ENCODE data around the gene PSMB7.

Gene PSMB7

GRCh38 chr9:124328285-124328684 is 87.0 kb downstream of the PSMB7 start:
- Histone ChIP-seq H3K4me3 (ENCODE audit: low read length in 2 of 2) (no peak overlapping the region), H3K27ac (ENCODE audit: low read depth in 2 of 2, low read length in 2 of 2) (no peak overlapping the region), H3K9ac (ENCODE audit: low read depth in 1 of 2, low read length in 2 of 2) (no peak overlapping the region), H3K9me3 (ENCODE audit: control insufficient read depth in 2 of 2, low read length in 2 of 2) (no peaks in the 10 kb centered on the region), H3K4me1 (ENCODE audit: control insufficient read depth in 2 of 2, insufficient read depth in 2 of 2, low read length in 2 of 2) (no peaks in the 10 kb centered on the region), H3K36me3 (ENCODE audit: control insufficient read depth in 2 of 2, insufficient read depth in 2 of 2, low read length in 2 of 2) (peaks cover 29 to 60% of the 10 kb centered on the region in 2 donors), H3K27me3 (ENCODE audit: control insufficient read depth in 2 of 2, insufficient read depth in 2 of 2, low read length in 2 of 2) (no peaks in the 10 kb centered on the region)

GRCh38 chr9:124327491-124327890 is 87.8 kb downstream of the PSMB7 start:
- Histone ChIP-seq H3K4me3 (ENCODE audit: low read length in 2 of 2) (no peak overlapping the region), H3K9me3 (ENCODE audit: control insufficient read depth in 2 of 2, low read length in 2 of 2) (no peaks in the 10 kb centered on the region), H3K36me3 (ENCODE audit: control insufficient read depth in 2 of 2, insufficient read depth in 2 of 2, low read length in 2 of 2) (peaks cover 31 to 58% of the 10 kb centered on the region in 2 donors), H3K9ac (ENCODE audit: low read depth in 1 of 2, low read length in 2 of 2) (no peak overlapping the region), H3K27ac (ENCODE audit: low read depth in 2 of 2, low read length in 2 of 2) (no peak overlapping the region), H3K27me3 (ENCODE audit: control insufficient read depth in 2 of 2, insufficient read depth in 2 of 2, low read length in 2 of 2) (no peaks in the 10 kb centered on the region), H3K4me1 (ENCODE audit: control insufficient read depth in 2 of 2, insufficient read depth in 2 of 2, low read length in 2 of 2) (no peaks in the 10 kb centered on the region)

- Histone ChIP-seq H3K4me3 (ENCODE audit: low read length in 2 of 2) (no peak overlapping the region), H3K27me3 (ENCODE audit: control insufficient read depth in 2 of 2, insufficient read depth in 2 of 2, low read length in 2 of 2) (no peaks in the 10 kb centered on the region), H3K9me3 (ENCODE audit: control insufficient read depth in 2 of 2, low read length in 2 of 2) (no peaks in the 10 kb centered on the region), H3K36me3 (ENCODE audit: control insufficient read depth in 2 of 2, insufficient read depth in 2 of 2, low read length in 2 of 2) (peaks cover 34 to 54% of the 10 kb centered on the region in 2 donors), H3K27ac (ENCODE audit: low read depth in 2 of 2, low read length in 2 of 2) (no peak overlapping the region), H3K4me1 (ENCODE audit: control insufficient read depth in 2 of 2, insufficient read depth in 2 of 2, low read length in 2 of 2) (no peaks in the 10 kb centered on the region), H3K9ac (ENCODE audit: low read depth in 1 of 2, low read length in 2 of 2) (no peak overlapping the region)
These were observed 88.9 kb downstream of the PSMB7 start for GRCh38 chr9:124326378-124326777.

GRCh38 chr9:124325816-124326215 is 89.4 kb downstream of the PSMB7 start:
- no peaks in the 10 kb centered on the region for H3K27me3 ChIP-seq (ENCODE audit: control insufficient read depth in 2 of 2, insufficient read depth in 2 of 2, low read length in 2 of 2)
- no peaks in the 10 kb centered on the region for H3K9me3 ChIP-seq (ENCODE audit: control insufficient read depth in 2 of 2, low read length in 2 of 2)
- peaks cover 33 to 52% of the 10 kb centered on the region in 2 donors for H3K36me3 ChIP-seq (ENCODE audit: control insufficient read depth in 2 of 2, insufficient read depth in 2 of 2, low read length in 2 of 2)
- no peak overlapping the region for H3K9ac ChIP-seq (ENCODE audit: low read depth in 1 of 2, low read length in 2 of 2)
- H3K27ac ChIP-seq (ENCODE audit: low read depth in 2 of 2, low read length in 2 of 2), result no peak overlapping the region
- H3K4me3 ChIP-seq (ENCODE audit: low read length in 2 of 2), result no peak overlapping the region
- H3K4me1 ChIP-seq (ENCODE audit: control insufficient read depth in 2 of 2, insufficient read depth in 2 of 2, low read length in 2 of 2), result no peaks in the 10 kb centered on the region

GRCh38 chr9:124323904-124324303 is 91.3 kb downstream of the PSMB7 start:
- H3K27me3 ChIP-seq (ENCODE audit: control insufficient read depth in 2 of 2, insufficient read depth in 2 of 2, low read length in 2 of 2), result no peaks in the 10 kb centered on the region
- H3K36me3 ChIP-seq (ENCODE audit: control insufficient read depth in 2 of 2, insufficient read depth in 2 of 2, low read length in 2 of 2), result peaks cover 24 to 42% of the 10 kb centered on the region in 2 donors

GRCh38 chr9:124322618-124323432 is 92.4 kb downstream of the PSMB7 start:
- Histone ChIP-seq H3K4me1 (ENCODE audit: control insufficient read depth in 2 of 2, insufficient read depth in 2 of 2, low read length in 2 of 2) (peaks cover 0 to 2% of the 10 kb centered on the region in 2 donors), H3K4me3 (ENCODE audit: low read length in 2 of 2) (no peak overlapping the region), H3K9ac (ENCODE audit: low read depth in 1 of 2, low read length in 2 of 2) (no peak overlapping the region), H3K27ac (ENCODE audit: low read depth in 2 of 2, low read length in 2 of 2) (no peak overlapping the region), H3K27me3 (ENCODE audit: control insufficient read depth in 2 of 2, insufficient read depth in 2 of 2, low read length in 2 of 2) (no peaks in the 10 kb centered on the region), H3K9me3 (ENCODE audit: control insufficient read depth in 2 of 2, low read length in 2 of 2) (no peaks in the 10 kb centered on the region), H3K36me3 (ENCODE audit: control insufficient read depth in 2 of 2, insufficient read depth in 2 of 2, low read length in 2 of 2) (peaks cover 16 to 35% of the 10 kb centered on the region in 2 donors)

More at GRCh38 chr9:124323904-124324303, 91.3 kb downstream of the PSMB7 start:
- no peak overlapping the region for H3K4me3 ChIP-seq (ENCODE audit: low read length in 2 of 2)
- H3K9ac ChIP-seq (ENCODE audit: low read depth in 1 of 2, low read length in 2 of 2), result no peak overlapping the region
- peaks cover 0 to 2% of the 10 kb centered on the region in 2 donors for H3K4me1 ChIP-seq (ENCODE audit: control insufficient read depth in 2 of 2, insufficient read depth in 2 of 2, low read length in 2 of 2)
- no peaks in the 10 kb centered on the region for H3K9me3 ChIP-seq (ENCODE audit: control insufficient read depth in 2 of 2, low read length in 2 of 2)
- H3K27ac ChIP-seq (ENCODE audit: low read depth in 2 of 2, low read length in 2 of 2), result no peak overlapping the region

- H3K36me3 ChIP-seq (ENCODE audit: control insufficient read depth in 2 of 2, insufficient read depth in 2 of 2, low read length in 2 of 2), result peaks cover 14 to 29% of the 10 kb centered on the region in 2 donors
- H3K9ac ChIP-seq (ENCODE audit: low read depth in 1 of 2, low read length in 2 of 2), result no peak overlapping the region
- H3K27ac ChIP-seq (ENCODE audit: low read depth in 2 of 2, low read length in 2 of 2), result no peak overlapping the region
- H3K4me3 ChIP-seq (ENCODE audit: low read length in 2 of 2), result no peak overlapping the region
- H3K9me3 ChIP-seq (ENCODE audit: control insufficient read depth in 2 of 2, low read length in 2 of 2), result no peaks in the 10 kb centered on the region
- no peaks in the 10 kb centered on the region for H3K27me3 ChIP-seq (ENCODE audit: control insufficient read depth in 2 of 2, insufficient read depth in 2 of 2, low read length in 2 of 2)
- peaks cover 0 to 2% of the 10 kb centered on the region in 2 donors for H3K4me1 ChIP-seq (ENCODE audit: control insufficient read depth in 2 of 2, insufficient read depth in 2 of 2, low read length in 2 of 2)
These were observed 93.3 kb downstream of the PSMB7 start for GRCh38 chr9:124321935-124322334.

- H3K4me3 ChIP-seq (ENCODE audit: low read length in 2 of 2), result no peak overlapping the region
- H3K36me3 ChIP-seq (ENCODE audit: control insufficient read depth in 2 of 2, insufficient read depth in 2 of 2, low read length in 2 of 2), result peaks cover 13 to 24% of the 10 kb centered on the region in 2 donors
These were observed 93.8 kb downstream of the PSMB7 start for GRCh38 chr9:124321416-124321815.

GRCh38 chr9:124320062-124320973 is 94.9 kb downstream of the PSMB7 start:
- Histone ChIP-seq H3K4me3 (ENCODE audit: low read length in 2 of 2) (no peak overlapping the region), H3K27me3 (ENCODE audit: control insufficient read depth in 2 of 2, insufficient read depth in 2 of 2, low read length in 2 of 2) (no peaks in the 10 kb centered on the region), H3K9ac (ENCODE audit: low read depth in 1 of 2, low read length in 2 of 2) (no peak overlapping the region), H3K36me3 (ENCODE audit: control insufficient read depth in 2 of 2, insufficient read depth in 2 of 2, low read length in 2 of 2) (peaks cover 21 to 24% of the 10 kb centered on the region in 2 donors), H3K9me3 (ENCODE audit: control insufficient read depth in 2 of 2, low read length in 2 of 2) (no peaks in the 10 kb centered on the region), H3K4me1 (ENCODE audit: control insufficient read depth in 2 of 2, insufficient read depth in 2 of 2, low read length in 2 of 2) (peaks cover 0 to 2% of the 10 kb centered on the region in 2 donors), H3K27ac (ENCODE audit: low read depth in 2 of 2, low read length in 2 of 2) (no peak overlapping the region)

More at GRCh38 chr9:124321416-124321815, 93.8 kb downstream of the PSMB7 start:
- H3K9ac ChIP-seq (ENCODE audit: low read depth in 1 of 2, low read length in 2 of 2), result no peak overlapping the region
- no peak overlapping the region for H3K27ac ChIP-seq (ENCODE audit: low read depth in 2 of 2, low read length in 2 of 2)
- peaks cover 0 to 2% of the 10 kb centered on the region in 2 donors for H3K4me1 ChIP-seq (ENCODE audit: control insufficient read depth in 2 of 2, insufficient read depth in 2 of 2, low read length in 2 of 2)
- H3K27me3 ChIP-seq (ENCODE audit: control insufficient read depth in 2 of 2, insufficient read depth in 2 of 2, low read length in 2 of 2), result no peaks in the 10 kb centered on the region
- no peaks in the 10 kb centered on the region for H3K9me3 ChIP-seq (ENCODE audit: control insufficient read depth in 2 of 2, low read length in 2 of 2)

- Histone ChIP-seq H3K9ac (ENCODE audit: low read depth in 1 of 2, low read length in 2 of 2) (no peak overlapping the region), H3K4me3 (ENCODE audit: low read length in 2 of 2) (no peak overlapping the region), H3K27me3 (ENCODE audit: control insufficient read depth in 2 of 2, insufficient read depth in 2 of 2, low read length in 2 of 2) (no peaks in the 10 kb centered on the region), H3K9me3 (ENCODE audit: control insufficient read depth in 2 of 2, low read length in 2 of 2) (no peaks in the 10 kb centered on the region), H3K36me3 (ENCODE audit: control insufficient read depth in 2 of 2, insufficient read depth in 2 of 2, low read length in 2 of 2) (peaks cover 23 to 32% of the 10 kb centered on the region in 2 donors), H3K27ac (ENCODE audit: low read depth in 2 of 2, low read length in 2 of 2) (no peak overlapping the region), H3K4me1 (ENCODE audit: control insufficient read depth in 2 of 2, insufficient read depth in 2 of 2, low read length in 2 of 2) (peaks cover 0 to 2% of the 10 kb centered on the region in 2 donors)
These were observed 99.4 kb downstream of the PSMB7 start for GRCh38 chr9:124315882-124316281.
